ENCODE results near the gene NFKBIE.

DNA sequence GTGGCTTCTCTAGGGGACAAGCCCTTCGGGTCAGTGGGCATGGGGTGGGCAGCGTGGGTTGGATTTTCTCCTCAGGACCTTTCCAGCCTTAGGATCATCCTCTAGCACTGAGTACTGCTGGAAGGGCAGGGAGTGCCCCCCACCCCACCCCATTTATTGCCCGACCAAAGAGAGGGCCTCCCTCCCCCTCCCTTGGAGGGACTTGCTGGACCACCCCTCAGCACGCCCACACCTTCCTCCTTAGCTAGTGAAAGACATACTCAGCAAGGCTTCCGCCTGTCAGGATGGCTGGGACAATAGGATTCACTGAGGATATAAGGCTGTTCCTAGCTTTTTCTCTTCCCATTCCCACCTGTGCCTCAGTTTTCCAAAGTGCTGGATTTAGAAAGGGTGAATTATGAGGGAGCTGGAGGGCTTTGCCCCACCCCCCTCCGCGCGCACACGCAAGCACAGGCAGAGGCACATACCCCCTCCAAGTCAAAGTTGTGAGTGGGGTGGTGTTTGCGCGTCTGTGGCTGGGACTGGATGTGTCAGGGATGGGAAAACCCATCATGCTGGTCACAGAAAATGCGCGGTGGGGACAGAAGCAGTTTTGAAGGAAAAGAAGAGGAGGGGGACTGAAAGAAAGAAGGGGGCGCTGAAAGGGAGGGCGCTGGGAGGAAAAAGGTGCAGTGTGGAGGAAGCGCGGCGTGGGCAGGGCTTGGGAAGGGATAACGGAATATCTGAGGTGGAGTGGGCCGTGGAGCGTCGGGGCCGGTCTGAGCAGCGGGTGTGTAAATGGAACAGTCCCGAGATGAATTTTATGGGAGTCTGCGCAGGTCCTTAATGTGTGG is 42.6 kb downstream of the NFKBIE start:
- TF ChIP-seq, protein P1, sequence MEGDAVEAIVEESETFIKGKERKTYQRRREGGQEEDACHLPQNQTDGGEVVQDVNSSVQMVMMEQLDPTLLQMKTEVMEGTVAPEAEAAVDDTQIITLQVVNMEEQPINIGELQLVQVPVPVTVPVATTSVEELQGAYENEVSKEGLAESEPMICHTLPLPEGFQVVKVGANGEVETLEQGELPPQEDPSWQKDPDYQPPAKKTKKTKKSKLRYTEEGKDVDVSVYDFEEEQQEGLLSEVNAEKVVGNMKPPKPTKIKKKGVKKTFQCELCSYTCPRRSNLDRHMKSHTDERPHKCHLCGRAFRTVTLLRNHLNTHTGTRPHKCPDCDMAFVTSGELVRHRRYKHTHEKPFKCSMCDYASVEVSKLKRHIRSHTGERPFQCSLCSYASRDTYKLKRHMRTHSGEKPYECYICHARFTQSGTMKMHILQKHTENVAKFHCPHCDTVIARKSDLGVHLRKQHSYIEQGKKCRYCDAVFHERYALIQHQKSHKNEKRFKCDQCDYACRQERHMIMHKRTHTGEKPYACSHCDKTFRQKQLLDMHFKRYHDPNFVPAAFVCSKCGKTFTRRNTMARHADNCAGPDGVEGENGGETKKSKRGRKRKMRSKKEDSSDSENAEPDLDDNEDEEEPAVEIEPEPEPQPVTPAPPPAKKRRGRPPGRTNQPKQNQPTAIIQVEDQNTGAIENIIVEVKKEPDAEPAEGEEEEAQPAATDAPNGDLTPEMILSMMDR (IDR thresholded peaks at IDR 0.05), result no peak
- TF ChIP-seq POLR2A (IDR thresholded peaks at IDR 0.05), result no peak
- TF ChIP-seq POLR2AphosphoS5 (IDR thresholded peaks at IDR 0.05), result peak in 1 of 3 donors; percentile 4
